Stimulated activated CD4-positive, alpha-beta T cell treated with anti-CD3 and anti-CD28 coated beads, Interleukin-1b, Interleukin-23, amount 100 ng/mL, for 24 hours (primary cell): ENCODE measurements around the gene FBN3.

Experiments
- DNase-seq, 4 experiments: peaks; one replicate each; pipeline ENCODE4 v3.0.0-alpha.2; 2020; ENCODE audit warnings: low read depth in 4 of 4, low spot score in 1 of 4

The FBN3 gene

DNA sequence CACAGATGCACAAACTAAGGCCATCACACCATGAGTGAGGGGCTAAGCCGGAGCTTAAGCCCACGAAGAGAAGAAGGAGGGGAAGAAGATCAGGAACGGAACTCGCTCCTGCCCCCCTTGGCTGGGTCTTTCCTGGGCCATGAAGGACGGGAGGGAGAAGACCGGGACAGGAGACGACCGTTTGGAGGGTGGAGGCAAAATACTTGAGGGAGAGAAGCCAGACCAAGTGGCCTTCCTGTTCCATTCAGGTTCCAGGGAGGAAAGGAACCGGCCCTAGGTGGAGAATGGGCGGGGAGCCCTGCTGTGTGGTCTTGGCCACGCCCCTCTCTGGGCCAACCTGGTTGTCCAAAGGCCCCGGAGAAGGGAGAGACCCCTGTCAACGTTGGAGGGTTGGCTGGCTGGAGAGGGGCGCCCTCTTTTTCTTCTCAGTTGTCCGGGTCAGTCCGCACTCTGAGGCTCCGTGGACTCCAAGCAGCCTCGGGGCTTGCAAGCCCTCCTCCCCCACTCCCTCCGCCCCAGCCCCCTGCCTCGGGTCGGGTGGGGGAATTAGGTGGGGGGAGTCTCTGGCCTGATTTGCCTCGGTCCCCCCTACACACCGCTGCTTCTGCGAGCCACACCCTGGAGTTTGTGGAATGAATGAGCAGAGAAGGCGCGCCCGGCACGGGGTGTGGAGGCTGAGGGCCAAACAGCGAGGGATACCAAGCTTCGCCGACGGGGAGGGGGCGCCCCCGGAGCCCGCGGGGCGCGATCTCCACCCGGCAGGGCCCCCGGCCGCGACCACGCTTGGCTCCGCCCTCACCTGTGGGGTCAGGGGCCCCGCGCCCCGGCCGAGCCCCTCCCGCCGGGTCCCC lies 757 bp downstream of the FBN3 start:
- DNase-seq = no peak

DNA sequence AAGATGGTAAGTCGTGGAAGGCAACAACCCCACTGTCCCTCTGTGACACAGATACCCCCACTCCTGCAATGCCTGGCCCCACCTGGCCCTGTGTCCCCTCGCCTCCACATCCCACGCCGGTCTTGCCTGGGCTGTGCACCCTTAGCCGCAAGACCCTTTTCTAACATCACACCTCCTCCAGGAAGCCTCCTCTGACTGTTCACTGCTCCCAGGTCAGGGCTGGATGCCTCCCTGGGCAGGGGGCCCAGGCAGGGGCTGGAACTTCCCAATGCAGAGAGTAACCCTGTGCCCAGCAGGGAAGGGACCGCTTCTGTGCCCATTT lies 1.3 kb downstream of the FBN3 start:
- DNase-seq = no peak

DNA sequence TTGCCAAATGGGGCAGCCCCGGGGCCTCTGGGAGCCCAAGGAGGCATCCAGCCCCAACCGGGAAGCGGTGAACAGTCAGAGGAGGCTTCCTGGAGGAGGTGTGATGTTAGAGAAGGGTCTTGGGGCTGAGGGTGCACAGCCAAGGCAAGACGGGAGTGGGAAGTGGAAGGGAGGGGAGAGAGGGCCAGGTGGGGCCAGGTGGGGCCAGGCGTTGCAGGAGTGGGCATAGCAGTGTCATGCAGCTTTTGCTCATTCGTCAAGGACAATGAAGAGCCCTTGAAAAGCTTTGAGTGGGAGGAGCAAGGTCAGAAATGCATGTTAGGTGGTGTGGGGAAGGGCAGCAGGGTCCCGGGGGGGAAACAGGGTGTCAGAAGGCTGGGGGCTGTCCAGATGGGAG lies 1.8 kb downstream of the FBN3 start:
- DNase-seq = no peak

DNA sequence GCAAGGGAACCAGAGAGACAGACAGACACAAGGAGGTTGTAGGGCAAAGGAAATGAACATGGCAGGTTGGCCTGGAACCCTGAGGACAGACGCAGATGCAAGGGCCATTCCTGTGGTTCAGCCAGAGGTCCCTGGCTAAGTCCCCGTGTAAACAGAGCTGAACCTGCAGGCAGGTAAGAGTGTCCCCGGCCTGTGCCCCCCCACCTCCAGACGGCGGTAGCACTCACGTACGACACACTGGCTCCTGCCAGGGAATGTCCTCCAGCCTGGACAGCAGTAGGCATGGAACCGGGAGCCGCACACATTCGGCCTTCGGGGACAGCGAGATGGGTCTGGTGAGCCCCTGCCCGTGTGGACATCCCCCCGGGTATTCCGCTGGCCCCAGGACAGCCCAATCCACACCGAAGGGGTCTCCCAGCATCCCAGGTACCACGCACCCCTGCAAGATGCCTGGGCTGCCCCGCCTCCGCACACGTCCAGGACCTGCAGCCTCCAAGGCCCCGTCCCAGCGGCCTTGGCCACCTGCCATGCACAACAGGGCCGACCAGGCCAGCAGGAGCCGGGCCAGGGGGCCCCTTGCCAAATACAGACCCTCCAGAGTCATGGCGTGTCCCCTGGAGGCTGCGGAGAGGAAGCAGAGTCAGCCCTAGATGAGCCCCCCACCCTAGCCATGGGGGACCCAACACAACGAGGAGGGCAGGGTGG lies 2.4 kb downstream of the FBN3 start:
- no peak for DNase-seq

DNA sequence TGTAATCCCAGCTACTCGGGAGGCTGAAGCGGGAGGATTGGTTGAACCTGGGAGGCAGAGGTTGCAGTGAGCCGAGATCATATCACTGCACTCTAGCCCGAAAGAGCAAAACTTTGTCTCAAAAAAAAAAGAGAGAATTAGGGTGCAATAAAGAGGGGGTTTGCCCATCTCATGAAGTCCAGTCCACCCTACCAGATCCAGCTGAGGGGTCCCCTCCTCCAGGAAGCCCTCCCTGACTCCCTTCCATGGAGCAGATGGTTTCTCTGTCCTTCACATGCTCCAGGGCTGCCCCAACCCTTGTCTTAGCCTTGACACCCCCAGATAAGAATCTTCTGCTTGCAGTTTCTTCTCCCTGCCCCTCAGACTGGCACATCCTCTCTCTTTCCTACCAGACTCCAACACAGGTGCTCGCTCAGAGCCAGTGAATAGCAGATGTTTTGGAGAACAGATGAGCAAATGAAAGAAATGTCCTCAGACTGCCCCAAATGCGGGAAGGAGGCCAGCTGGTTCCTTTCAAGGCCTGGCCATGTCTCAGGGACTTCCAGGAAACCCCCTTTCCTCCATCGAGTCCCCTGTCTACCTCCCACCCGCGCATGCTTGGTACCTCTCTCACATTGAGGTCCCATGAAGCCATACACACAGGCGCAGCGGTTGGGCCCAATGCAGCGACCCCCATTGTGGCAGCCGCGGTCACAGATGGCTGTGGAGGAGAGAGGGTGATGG lies 5.0 kb downstream of the FBN3 start:
- no peak for DNase-seq

DNA sequence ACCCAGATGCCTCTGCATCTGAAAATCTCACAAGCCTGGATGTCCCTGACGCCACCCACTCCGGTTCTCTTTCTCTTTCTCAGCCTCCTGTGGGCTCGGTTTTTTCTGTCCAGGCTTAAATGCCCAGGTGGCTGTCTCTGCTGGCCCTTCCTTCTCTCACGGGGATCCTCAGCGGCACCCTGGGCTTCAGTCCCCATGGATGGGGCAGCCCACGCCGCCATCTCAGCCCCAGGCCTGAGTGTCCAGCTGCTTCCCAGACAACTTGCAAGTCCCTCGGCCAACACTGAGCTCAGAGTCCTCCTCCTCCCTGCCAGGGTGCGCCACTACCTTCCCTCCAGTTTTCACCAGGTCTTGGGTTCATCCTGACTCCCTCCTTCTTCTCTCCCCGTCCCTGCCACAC lies 6.4 kb downstream of the FBN3 start:
- DNase-seq = no peak

DNA sequence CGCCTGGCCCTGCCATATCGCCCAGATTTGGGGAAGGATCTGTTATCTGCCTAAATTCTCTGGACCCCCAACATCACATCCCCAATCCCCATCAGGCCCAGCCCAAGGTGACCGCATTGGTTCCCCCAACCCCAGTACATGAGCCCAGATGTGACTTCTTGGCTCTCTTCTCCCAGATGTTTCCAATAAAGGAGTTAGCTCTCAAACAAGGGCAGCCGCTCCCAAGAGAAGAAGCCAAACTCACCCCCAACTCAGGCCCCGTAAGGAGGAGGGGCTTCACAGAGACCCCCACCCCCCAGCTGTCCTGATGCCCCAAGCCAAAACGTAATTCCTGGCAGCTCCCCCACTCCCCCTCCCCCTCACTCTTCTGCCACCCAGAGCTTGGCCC lies 6.9 kb downstream of the FBN3 start:
- no peak for DNase-seq

DNA sequence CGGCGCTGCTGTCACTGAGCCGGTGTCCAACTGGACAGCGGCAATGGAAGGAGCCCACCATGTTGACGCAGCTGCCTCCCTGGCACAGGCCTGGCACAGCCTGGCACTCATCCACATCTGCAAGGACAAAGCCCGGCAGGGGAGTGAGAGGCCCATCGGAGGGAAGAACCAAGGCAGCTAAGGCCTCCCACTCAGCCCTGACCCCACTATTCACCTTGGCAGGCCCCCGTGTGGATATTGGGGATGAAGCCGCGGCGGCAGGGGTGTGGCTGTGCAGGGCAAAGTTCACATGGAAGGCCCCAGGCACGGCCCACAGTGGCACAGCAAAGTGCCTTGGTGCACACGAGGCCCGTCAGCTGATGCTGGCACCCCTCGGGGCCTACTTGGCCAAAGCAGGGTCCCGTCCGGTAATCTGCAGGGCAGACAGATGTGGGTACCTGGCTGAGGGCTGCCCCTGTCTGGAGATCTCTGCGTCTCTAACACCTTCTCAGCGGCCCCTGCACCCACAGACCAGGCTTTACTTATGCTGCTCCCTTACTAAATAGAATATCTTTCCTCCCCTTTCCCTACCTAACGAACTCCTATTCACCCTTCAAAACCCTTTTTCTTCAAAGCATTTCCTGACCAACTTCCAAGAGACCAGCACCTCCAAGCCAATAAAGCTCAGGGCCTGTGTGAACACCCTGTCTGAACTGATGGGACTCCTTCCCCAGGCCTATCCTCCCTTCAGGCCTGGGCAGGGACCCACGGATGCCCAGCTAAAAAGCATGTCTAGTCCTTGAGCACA lies 7.5 kb downstream of the FBN3 start:
- DNase-seq = no peak

DNA sequence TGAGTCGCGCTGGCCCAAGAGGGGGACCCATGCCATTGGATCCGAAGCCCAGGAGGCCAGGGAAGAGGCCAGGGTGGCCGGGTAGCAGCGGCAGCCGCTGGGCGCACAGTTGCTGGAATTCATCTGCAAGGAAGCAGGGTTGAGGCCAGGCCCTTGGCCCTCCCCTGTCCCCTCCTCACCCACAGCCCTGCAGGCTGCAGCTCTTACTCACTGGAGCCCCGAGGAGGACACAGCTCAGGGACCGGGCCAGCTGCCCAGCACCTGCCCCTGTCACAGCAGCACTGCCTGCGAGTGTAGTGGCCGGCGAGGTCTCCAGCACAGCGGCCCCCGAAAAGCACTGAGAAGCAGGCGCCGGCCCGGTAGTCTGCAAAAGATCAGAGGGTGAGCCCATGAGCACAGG lies 11.2 kb downstream of the FBN3 start:
- no peak for DNase-seq

DNA sequence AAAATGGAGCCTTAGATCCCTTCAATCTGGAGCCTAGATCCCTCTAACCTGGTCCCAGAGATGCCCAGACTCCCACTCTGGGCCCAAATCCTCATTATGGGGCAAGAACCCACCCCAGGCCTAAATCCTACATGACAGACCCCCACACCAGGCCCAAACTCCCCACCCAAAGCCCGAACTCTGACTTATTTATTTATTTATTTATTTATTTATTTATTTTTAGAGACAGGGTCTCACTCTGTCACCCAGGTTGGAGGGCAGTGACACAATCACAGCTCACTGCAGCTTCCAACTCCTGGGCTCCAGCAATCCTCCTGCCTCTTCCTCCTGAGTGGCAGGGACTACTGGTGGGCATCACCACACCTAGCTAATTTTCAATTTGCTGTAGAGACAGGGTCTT lies 12.0 kb downstream of the FBN3 start:
- DNase-seq = no peak

DNA sequence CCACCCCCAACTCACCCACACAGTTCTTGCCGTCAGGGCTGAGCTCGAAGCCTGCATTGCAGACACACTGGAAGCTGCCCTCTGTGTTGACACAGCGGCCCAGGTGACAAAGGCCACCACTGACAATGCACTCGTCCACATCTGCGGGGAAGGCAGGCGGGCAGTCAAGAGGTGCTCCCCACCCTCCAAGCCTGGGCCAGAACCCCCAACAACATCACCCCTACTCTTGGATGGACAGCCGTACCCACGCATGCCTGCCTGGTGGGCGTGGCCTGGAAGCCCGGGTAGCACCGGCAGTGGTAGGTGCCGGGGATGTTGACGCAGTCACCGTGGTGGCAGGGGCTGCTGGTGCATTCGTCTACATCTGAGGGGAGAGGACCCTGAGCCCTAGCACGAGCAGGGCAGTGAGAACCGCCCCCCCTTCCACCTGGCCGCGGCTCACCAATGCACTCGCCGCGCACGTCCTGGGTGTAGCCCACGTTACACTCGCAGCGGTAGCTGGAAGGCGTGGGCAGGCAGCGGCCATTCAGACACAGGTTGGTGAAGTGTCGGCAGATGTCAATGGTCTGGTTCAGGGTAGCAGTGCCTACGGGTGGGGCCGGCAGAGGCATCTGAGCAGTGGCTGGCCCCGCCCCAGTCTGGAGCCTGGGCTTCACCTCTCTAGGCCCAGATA lies 13.3 kb downstream of the FBN3 start:
- no peak for DNase-seq

DNA sequence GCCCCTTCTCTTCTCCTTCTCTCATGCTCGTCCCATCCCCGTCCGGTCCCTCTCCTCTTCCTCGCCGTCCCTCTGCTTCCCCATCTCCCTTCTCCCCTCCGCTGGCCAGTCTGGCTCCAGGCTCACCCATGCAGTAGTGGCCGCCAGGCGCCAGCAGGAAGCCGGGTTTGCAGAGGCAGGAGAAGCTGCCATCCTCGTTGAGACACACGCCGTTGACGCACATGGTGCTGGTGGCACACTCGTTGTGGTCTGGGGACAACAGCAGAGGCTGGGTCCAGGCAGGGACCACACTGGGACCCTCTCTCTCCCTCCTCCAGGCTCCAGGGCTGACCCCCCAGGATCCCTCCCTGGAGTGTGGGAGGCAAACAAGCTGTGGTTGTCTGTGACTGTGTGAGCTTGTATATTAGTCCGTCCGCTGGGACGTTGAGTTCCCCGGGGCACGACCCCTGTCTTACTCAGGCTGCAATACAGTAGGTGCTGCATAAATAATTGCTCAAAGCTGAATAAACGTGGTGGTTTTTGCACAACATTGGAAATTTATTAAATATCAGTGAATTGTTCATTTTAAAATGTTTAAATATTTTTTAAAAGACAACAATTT lies 16.4 kb downstream of the FBN3 start:
- no peak for DNase-seq

DNA sequence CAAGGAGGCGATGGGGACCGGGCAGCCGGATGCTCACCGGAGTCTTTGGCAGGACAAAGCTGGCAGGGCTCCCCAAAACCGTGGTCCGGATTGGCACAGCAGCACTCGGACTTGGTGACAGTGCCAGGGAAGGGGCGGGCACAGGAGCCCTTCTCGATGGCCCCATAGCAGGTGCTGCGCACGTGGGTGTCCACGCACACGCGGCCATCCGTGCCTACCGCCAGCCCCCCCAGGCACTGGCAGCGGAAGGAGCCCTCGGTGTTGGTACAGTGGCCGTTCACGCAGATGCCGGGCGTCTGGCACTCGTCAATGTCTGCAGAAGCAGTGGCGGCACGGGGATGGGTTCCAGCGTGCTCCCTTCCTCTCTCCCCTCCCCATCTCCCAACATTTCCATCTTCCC lies 17.9 kb downstream of the FBN3 start:
- no peak for DNase-seq

DNA sequence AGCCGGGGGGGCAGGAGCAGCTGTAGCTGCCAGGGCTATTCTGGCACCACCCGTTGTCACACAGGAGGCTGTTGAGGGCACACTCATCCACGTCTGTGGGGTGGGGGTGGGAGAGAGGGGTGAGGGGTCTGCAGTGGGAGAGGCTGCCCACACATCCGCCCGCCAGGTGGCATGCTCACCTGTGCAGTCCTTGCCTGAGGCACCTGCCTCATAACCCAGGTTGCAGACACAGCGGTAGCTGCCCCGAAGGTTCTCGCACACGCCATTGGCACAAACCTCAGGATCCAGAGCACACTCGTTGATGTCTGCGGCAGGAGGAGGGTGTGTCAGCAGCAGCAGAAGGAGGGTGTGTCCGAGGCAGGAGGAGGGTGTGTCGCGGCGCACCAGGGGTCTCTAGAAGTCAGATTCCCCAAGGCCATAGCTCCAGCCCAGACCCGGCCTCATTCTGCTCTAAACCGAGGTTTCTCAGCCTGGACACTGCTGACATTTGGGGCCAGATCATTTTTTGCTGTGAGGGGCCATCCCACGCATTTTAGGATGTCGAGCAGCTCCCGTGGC lies 20.3 kb downstream of the FBN3 start:
- DNase-seq = no peak

DNA sequence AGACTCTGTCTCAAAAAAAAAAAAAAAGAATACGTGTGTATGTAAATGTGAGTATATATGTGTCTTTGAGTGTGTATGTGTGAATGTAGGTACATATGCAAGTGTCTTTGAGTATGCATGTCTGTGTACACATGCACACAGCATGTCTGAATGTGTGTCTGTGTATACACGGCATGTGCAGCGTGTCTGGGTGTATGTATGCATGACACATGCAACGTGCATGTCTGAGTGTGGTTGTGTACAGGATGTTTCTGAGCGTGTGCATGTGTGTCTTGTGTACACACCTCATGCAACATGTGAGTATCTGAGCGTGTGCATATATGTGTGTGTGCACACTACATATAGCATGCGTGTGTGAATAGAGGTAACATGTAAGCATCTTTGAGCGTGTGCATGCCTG lies 20.8 kb downstream of the FBN3 start:
- DNase-seq = no peak

DNA sequence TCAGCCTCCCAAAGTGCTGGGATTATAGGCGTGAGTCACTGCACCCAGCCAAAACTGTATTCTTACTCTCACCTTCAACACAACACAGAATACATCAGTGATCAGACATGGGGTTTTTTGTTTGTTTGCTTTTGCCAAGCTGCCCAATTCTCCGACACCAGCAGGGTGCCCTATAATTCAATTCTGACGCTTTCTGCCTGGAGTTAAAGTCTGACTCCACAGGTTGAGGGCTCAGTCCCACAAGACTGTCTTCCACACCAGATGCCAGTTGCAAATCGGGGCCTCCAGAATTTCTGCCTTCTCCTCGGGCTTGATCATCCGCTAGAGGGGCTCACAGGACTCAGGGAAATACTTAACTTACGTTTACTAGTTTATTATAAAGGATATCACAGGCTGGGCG lies 22.1 kb downstream of the FBN3 start:
- no peak for DNase-seq

DNA sequence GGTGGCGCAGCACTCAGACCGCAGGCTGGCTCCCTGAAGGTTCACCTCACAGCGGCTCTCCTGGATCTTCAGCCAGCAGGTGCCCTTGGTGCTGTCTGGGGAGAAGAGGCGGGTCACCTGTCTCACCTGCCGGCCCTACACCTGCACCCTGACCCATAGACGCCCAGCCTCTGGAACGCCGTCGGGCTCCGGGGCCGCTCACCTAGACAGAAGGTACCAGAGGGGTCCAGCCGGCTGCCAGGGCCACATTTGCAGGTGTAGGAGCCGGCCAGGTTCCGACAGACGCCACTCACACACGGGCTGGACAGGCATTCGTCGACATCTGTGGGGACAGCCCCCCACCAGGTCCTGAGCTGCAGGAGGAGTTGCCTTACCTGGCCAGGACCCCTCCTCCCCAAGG lies 22.9 kb downstream of the FBN3 start:
- DNase-seq = no peak

DNA sequence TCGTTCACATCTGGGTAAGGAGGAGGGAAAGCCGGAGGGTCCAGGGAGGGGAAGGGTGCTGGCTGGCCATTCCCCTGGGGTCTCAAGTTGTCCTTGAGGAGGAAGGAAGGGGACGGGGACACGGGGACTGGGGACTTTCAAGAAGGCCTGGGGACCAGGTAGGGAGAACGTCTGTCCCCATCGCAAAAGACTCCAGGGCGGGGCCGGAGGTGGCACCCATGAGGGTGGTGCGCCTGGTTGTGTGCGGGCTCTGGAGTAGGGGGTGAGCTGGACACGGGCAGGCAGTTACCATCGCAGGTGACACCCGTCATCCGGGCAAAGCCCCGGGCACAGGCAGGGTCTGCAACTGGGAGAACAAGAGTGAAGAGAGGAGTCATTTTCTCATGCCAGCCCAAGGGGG lies 23.4 kb downstream of the FBN3 start:
- no peak for DNase-seq

DNA sequence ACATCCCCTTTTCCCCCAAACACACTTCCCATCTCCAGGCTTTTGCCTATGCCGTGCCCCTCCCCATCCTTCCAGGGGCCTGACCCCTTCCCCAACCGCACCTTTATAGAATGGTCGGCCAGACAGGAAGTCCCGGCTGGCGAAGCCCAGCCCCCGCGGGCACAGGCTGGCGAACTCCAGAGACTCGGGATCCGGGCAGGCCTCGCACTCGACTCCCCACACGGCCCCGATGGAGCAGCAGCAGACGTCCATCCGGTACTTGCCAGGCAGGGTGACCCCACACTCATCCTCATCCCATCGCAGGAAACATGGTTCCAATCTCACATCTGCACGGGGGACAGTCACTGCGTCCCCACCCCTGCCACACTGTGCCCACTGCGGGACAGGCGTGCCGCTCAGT lies 25.7 kb downstream of the FBN3 start:
- no peak for DNase-seq
